PC-9 (cell line): ENCODE data around the gene TMA7.

Source experiments
- EZH2 ChIP-seq: fragments of 200-600 bp; sonication (generic); IDR thresholded peaks from 2 replicates; pipeline ENCODE4 v1.8.0; 2017; ENCODE audit warnings: antibody characterized with exemption, low read depth
- TF ChIP-seq, protein P1 (sequence below): fragments of 200-600 bp; sonication (generic); conservative IDR thresholded peaks from 2 replicates; pipeline ENCODE4 v1.6.1; 2017; ENCODE audit warnings: mixed run types, antibody characterized with exemption, mild to moderate bottlenecking, moderate library complexity

DNA sequence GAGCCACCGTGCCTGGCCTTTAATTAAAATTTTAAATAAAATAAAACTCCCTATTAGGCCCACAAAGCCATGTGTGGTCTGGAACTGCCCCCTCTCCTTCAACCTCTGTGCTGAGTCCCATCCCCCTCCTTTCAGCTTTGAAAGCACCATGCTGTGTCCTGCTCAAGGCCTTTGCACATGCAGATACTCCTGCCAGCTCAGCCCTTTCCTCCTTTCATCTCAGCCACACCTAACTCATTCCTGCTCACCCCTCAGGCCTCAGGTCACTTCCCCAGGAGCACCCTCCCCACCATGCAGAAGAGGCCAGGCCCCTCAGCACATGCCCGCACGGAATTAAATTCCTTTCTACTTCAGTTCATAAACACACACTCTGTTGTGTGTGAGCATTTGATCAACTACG, 34.6 kb downstream of the TMA7 start:
- TF ChIP-seq, protein P1, sequence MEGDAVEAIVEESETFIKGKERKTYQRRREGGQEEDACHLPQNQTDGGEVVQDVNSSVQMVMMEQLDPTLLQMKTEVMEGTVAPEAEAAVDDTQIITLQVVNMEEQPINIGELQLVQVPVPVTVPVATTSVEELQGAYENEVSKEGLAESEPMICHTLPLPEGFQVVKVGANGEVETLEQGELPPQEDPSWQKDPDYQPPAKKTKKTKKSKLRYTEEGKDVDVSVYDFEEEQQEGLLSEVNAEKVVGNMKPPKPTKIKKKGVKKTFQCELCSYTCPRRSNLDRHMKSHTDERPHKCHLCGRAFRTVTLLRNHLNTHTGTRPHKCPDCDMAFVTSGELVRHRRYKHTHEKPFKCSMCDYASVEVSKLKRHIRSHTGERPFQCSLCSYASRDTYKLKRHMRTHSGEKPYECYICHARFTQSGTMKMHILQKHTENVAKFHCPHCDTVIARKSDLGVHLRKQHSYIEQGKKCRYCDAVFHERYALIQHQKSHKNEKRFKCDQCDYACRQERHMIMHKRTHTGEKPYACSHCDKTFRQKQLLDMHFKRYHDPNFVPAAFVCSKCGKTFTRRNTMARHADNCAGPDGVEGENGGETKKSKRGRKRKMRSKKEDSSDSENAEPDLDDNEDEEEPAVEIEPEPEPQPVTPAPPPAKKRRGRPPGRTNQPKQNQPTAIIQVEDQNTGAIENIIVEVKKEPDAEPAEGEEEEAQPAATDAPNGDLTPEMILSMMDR: no peak
- no peak for TF ChIP-seq EZH2
